Neuron (in vitro differentiated cells): ENCODE measurements around the gene SEPTIN11.

Experiments used
- H2AFZ ChIP-seq: one replicate; pipeline ENCODE4 v1.6.1; 2013; ENCODE audit warnings: low read depth, mild to moderate bottlenecking, inconsistent platforms, low read length, moderate library complexity
- H3K27me3 ChIP-seq: one replicate; pipeline ENCODE4 v1.6.1; 2013; ENCODE audit warnings: low read length; ENCODE audit not compliant: insufficient read depth
- H3K36me3 ChIP-seq: one replicate; pipeline ENCODE4 v1.6.1; 2013; ENCODE audit warnings: low read length; ENCODE audit not compliant: insufficient read depth
- H3K4me1 ChIP-seq: one replicate; pipeline ENCODE4 v1.6.1; 2013; ENCODE audit warnings: low read length; ENCODE audit not compliant: insufficient read depth
- H3K4me3 ChIP-seq: 2 replicates; pipeline ENCODE4 v1.5.1; 2013; ENCODE audit warnings: mild to moderate bottlenecking, low read length, moderate library complexity
- H3K9me3 ChIP-seq: one replicate; pipeline ENCODE4 v1.6.1; 2013; ENCODE audit warnings: low read length

SEPTIN11 gene

DNA sequence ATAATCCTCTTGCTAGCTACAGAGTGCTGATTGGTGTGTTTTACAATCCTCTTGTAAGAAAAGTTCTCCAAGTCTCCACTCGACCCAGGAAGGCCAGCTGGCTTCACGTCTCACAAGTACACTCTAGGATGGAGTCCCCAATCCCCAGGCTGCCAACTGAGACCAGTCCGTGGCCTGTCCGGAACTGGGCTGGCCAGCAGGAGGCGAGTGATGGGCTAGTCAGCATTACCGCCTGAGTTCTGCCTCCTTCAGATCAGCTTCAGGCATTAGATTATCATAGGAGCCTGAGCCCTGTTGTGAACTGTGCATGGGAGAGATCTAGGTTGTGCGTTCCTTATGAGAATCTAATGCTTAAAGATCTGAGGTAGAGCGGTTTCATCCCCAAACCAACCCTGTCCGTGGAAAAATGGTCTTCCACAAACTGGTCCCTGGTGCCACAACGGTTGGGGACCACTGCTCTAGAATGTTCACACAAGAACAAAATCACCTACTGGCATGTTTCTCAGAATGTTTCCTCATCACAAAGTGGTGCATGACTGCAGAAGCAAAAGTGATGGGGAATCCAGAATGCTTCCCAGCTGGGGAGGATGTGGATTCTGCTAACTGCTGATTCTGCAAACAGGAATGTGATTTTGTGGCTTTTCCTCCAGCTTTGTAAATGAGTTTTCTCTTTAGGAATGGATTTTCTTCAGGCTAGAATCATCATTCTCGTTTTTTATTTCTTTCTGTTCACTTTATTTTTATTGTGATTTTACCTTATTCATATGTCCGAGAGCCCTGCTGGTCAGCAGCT lies 40.9 kb downstream of the SEPTIN11 start:
- H3K9me3 ChIP-seq: peaks cover 10% of the 10 kb centered on the region
- H2AFZ ChIP-seq: no peak overlapping the region
- H3K36me3 ChIP-seq: peaks cover 8% of the 10 kb centered on the region
- H3K27me3 ChIP-seq: no peaks in the 10 kb centered on the region
- H3K4me1 ChIP-seq: peaks cover 11% of the 10 kb centered on the region
- H3K4me3 ChIP-seq: no peak overlapping the region

DNA sequence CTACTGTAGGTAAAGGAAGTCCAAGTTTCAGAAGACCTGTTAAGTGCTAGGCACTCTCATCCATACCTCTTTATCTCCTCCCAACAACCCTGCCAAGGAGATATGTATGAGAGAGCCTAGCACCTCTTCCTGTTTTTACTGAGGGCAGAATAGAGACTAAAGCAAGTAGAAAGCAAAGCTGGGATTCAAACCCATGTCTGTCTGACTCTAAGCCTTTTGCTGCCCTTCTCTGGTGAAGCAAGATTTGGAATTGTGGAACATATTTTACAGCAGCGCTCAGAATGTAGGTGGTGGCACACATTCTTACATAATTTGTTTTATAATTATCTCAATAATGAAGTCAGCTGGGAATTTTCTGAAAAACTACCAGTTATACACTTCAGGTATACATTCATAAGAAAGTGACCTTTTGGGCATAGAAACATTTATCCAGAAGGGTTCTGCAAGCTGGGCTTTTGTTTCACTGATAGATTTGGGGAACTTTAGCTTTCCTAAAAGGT lies 41.7 kb downstream of the SEPTIN11 start:
- H3K36me3 ChIP-seq: peaks cover 14% of the 10 kb centered on the region
- no peak overlapping the region for H3K4me3 ChIP-seq
- peaks cover 10% of the 10 kb centered on the region for H3K9me3 ChIP-seq
- H3K4me1 ChIP-seq: peaks cover 4% of the 10 kb centered on the region
- no peaks in the 10 kb centered on the region for H3K27me3 ChIP-seq
- H2AFZ ChIP-seq: no peak overlapping the region

DNA sequence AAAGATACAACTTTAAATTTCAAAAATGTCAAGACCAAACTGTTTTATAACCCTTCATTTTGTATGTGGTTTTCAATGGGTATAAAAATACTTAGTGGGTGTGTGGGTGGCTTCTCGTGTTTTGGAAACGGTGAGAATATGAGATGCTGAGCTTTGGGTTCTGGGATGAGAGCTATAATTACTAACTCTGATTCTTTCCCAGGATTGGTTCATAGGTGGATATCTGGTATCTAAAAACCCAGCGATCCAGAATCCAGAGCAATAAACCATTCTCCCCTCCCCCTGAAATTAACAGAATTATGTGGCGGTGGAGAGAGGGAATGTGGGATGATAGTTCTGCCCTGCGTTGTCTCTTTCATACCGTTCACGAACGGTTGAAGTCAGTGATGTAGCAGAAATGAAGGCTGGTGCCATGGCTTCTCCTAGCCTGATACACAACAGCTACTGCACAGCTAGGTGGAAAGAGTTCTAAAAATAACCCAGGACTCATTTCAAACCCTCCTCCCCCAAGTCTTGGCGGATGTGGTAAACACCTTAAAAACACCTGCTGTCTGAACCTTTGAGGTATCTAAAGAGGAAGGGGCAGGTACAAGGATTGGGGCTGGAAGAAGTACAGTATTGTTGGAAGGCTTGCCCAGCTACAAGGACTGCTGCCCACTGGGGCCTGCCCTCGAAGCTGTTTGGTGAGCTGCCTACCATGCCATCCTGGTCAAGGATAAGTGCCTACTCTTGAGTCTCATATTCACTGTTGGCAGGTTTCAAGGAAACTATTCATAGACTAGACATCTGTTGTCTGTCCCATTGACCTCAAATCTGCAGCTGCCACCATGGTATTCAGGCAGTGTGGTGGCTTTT lies 44.5 kb downstream of the SEPTIN11 start:
- H3K36me3 ChIP-seq: peaks cover 42% of the 10 kb centered on the region
- peaks cover 2% of the 10 kb centered on the region for H3K4me1 ChIP-seq
- H2AFZ ChIP-seq: no peak overlapping the region
- peaks cover 12% of the 10 kb centered on the region for H3K9me3 ChIP-seq
- no peaks in the 10 kb centered on the region for H3K27me3 ChIP-seq
- no peak overlapping the region for H3K4me3 ChIP-seq

DNA sequence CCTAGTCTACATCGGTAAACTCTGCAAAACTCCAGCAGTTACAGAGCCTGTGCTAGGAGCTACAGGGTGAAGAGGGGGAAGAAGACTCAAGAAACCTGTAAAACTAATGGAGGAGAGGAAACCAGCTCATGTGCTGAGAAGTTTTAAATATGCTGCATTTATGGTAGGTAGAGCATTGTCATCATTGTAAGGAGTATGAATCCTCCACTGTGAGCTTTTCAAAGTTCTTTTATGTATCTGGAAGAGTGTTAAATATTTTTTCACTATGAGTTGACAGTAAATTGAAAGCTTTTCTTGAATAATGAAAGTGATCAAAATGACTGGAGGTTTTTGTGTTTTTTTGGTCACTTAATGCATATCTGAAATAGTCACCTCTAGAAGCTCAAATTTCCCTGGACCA lies 46.2 kb downstream of the SEPTIN11 start:
- Histone ChIP-seq H3K4me3 (no peak overlapping the region), H3K9me3 (peaks cover 2% of the 10 kb centered on the region), H3K36me3 (peaks cover 53% of the 10 kb centered on the region), H3K4me1 (peaks cover 2% of the 10 kb centered on the region), H3K27me3 (no peaks in the 10 kb centered on the region), H2AFZ (no peak overlapping the region)

DNA sequence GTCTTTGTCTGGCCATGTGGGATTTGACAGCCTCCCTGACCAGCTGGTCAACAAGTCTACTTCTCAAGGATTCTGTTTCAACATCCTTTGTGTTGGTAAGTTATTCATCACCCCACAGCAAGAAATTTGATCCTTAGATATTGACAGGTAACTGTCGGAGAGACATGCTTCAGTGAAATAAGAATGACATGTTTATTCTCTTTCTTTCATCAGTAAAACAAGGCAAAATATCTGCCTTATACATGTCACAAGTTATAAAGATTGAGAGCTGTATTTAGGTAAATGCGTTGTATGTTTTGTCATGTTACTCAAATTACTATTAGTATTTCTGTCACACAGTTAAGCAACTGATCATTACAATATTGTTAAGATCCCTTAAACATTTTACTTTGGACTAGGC lies 46.9 kb downstream of the SEPTIN11 start:
- Histone ChIP-seq H3K27me3 (no peaks in the 10 kb centered on the region), H2AFZ (no peak overlapping the region), H3K9me3 (peaks cover 2% of the 10 kb centered on the region), H3K4me1 (peaks cover 2% of the 10 kb centered on the region), H3K4me3 (no peak overlapping the region), H3K36me3 (peaks cover 59% of the 10 kb centered on the region)

DNA sequence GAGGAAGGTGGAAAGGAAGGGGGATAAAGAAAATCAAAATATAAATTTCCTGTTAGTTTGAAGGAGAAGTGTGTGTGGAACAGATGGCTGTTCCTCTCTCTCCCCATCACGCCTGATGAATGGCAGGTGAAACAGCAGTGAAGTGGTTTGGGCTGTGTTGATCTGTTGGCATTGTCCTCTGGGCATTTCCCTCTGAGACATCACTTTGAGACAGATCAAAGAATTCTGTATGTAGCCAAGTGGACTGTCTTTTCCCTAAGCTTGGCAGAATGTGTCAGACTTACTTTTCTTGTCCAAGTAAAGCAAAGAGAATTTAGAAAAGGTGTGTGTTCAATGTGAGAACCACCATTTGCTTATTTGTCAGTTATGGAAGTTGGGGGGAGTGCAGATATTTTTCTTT lies 47.5 kb downstream of the SEPTIN11 start:
- H3K4me3 ChIP-seq: no peak overlapping the region
- peaks cover 2% of the 10 kb centered on the region for H3K9me3 ChIP-seq
- H3K36me3 ChIP-seq: peaks cover 62% of the 10 kb centered on the region
- H3K27me3 ChIP-seq: no peaks in the 10 kb centered on the region
- no peak overlapping the region for H2AFZ ChIP-seq
- peaks cover 7% of the 10 kb centered on the region for H3K4me1 ChIP-seq

DNA sequence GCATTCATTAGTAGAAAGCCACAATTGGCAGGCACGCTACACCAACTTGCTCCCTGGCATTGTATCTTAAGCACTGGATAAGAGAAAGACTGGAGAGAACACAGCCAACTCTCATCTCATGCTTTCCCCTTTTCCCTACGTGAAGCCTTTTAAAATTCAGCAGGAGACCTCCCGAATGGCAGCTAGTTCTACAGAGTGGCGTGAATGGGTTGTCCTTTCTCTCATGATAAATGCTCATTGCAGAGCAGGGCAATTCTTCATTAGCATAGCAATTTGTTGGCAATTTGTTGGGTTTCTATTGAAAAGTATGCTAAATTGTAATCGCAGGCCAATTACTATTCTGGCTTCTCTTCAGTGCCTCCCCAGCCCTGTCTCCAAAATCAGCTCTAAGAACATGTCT lies 48.0 kb downstream of the SEPTIN11 start:
- H3K36me3 ChIP-seq: peaks cover 66% of the 10 kb centered on the region

DNA sequence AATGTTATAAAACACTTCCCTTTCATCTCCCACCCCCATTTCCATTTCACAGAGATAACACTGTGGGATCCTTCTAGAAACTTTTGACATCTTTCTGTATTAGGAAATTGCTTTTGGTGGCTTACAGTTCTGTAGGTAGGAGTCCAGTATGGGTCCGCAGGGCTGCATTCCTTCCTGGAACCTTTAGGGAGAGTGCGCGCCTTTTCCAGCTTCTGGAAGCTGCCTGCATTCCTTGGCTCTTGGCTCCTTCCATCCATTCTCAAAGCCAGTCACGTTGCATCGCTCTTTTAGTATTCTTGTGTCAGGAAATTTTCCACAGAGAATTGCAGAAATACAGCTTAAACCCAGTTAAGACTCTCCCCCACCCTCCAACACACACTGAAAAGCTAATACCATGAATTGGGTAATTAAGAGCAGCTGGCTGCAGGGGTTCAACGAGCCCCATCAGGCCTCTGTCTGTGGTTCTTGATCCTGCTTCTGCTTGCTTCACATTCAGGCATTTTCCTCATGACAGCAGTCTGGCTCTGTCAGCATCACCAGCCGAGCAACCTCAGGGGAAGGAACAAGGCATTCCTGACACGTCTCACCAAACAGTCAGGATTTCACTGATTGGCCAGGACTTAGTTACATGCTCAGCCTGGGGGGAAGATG lies 48.8 kb downstream of the SEPTIN11 start:
- Histone ChIP-seq H3K36me3 (peaks cover 72% of the 10 kb centered on the region), H3K4me1 (peaks cover 11% of the 10 kb centered on the region), H3K9me3 (peaks cover 2% of the 10 kb centered on the region), H3K27me3 (no peaks in the 10 kb centered on the region), H3K4me3 (no peak overlapping the region), H2AFZ (no peak overlapping the region)

More for the DNA sequence above, 48.0 kb downstream of the SEPTIN11 start:
- no peaks in the 10 kb centered on the region for H3K27me3 ChIP-seq
- H3K4me1 ChIP-seq: peaks cover 11% of the 10 kb centered on the region
- no peak overlapping the region for H2AFZ ChIP-seq
- peaks cover 2% of the 10 kb centered on the region for H3K9me3 ChIP-seq
- H3K4me3 ChIP-seq: no peak overlapping the region
